ENCODE results near the gene CLASP2. TPM values are rescaled to one million over a fixed set of nuclear protein-coding genes. Genes with fewer than 3 reads are reported as not detected.
"Not testable (repeated sequence)": the region's sequence is repeated elsewhere in the genome, so short reads cannot be mapped to it uniquely, and the experiment has no call there.

CLASP2 gene
- total RNA-seq, 1 donor from 2014 or later = 81.2 TPM

- no peak for DNase-seq (ENCODE audit: low spot score)
Measured at GRCh38 chr3:33687406-33688010, 30.5 kb downstream of the CLASP2 start.

GRCh38 chr3:33682770-33683169 is 35.3 kb downstream of the CLASP2 start:
- no peak for DNase-seq (ENCODE audit: low spot score)

GRCh38 chr3:33681667-33682066 is 36.4 kb downstream of the CLASP2 start:
- DNase-seq (ENCODE audit: low spot score) = no peak

- no peak for DNase-seq (ENCODE audit: low spot score)
Measured at GRCh38 chr3:33678073-33678472, 40.0 kb downstream of the CLASP2 start.

GRCh38 chr3:33673436-33673835 is 44.6 kb downstream of the CLASP2 start:
- DNase-seq (ENCODE audit: low spot score) = not testable (repeated sequence)

GRCh38 chr3:33668618-33669017 is 49.4 kb downstream of the CLASP2 start:
- DNase-seq (ENCODE audit: low spot score) = no peak

GRCh38 chr3:33665294-33665693 is 52.8 kb downstream of the CLASP2 start:
- no peak for DNase-seq (ENCODE audit: low spot score)

- no peak for DNase-seq (ENCODE audit: low spot score)
Measured at GRCh38 chr3:33664195-33664594, 53.9 kb downstream of the CLASP2 start.

GRCh38 chr3:33663042-33663441 is 55.0 kb downstream of the CLASP2 start:
- no peak for DNase-seq (ENCODE audit: low spot score)

- no peak for DNase-seq (ENCODE audit: low spot score)
Measured at GRCh38 chr3:33659856-33660434, 58.1 kb downstream of the CLASP2 start.

GRCh38 chr3:33658991-33659848 is 58.8 kb downstream of the CLASP2 start:
- peak; percentile 54 for DNase-seq (ENCODE audit: low spot score)

GRCh38 chr3:33658621-33658990 is 59.4 kb downstream of the CLASP2 start:
- no peak for DNase-seq (ENCODE audit: low spot score)

- DNase-seq (ENCODE audit: low spot score) = no peak
Measured at GRCh38 chr3:33658039-33658438, 60.0 kb downstream of the CLASP2 start.

GRCh38 chr3:33652736-33653135 is 65.3 kb downstream of the CLASP2 start:
- DNase-seq (ENCODE audit: low spot score) = no peak

- DNase-seq (ENCODE audit: low spot score) = not testable (repeated sequence)
Measured at GRCh38 chr3:33651101-33651500, 67.0 kb downstream of the CLASP2 start.

- no peak for DNase-seq (ENCODE audit: low spot score)
Measured at GRCh38 chr3:33650495-33650894, 67.6 kb downstream of the CLASP2 start.

GRCh38 chr3:33648793-33649192 is 69.3 kb downstream of the CLASP2 start:
- DNase-seq (ENCODE audit: low spot score) = no peak

GRCh38 chr3:33646406-33646805 is 71.6 kb downstream of the CLASP2 start:
- DNase-seq (ENCODE audit: low spot score) = no peak

- DNase-seq (ENCODE audit: low spot score) = no peak
Measured at GRCh38 chr3:33645060-33645647, 72.9 kb downstream of the CLASP2 start.

- DNase-seq (ENCODE audit: low spot score) = no peak
Measured at GRCh38 chr3:33644582-33644981, 73.5 kb downstream of the CLASP2 start.

- no peak for DNase-seq (ENCODE audit: low spot score)
Measured at GRCh38 chr3:33642806-33643205, 75.2 kb downstream of the CLASP2 start.

GRCh38 chr3:33639889-33640288 is 78.2 kb downstream of the CLASP2 start:
- no peak for DNase-seq (ENCODE audit: low spot score)

- no peak for DNase-seq (ENCODE audit: low spot score)
Measured at GRCh38 chr3:33637482-33637881, 80.6 kb downstream of the CLASP2 start.
